ENCODE results near the gene CYP11A1.

The CYP11A1 gene

GRCh38 chr15:74332611-74333010, 34.8 kb downstream of the CYP11A1 start:
- H3K4me1 ChIP-seq: no peaks in the 10 kb centered on the region
- no peak overlapping the region for H2AFZ ChIP-seq
- no peaks in the 10 kb centered on the region for H3K36me3 ChIP-seq (ENCODE audit: control insufficient read depth, insufficient read depth, low read length)
- H3K79me2 ChIP-seq: no peaks in the 10 kb centered on the region
- no peaks in the 10 kb centered on the region for H3K27me3 ChIP-seq (ENCODE audit: control insufficient read depth, insufficient read depth, low read length)
- H3K27ac ChIP-seq: no peak overlapping the region
- no peak for TF ChIP-seq CTCF (IDR thresholded peaks at IDR 0.05)
- no peak overlapping the region for H3K9ac ChIP-seq
- no peaks in the 10 kb centered on the region for H3K9me3 ChIP-seq (ENCODE audit: control insufficient read depth, low read length)
- H3K4me2 ChIP-seq (ENCODE audit: low read length): no peak overlapping the region
- H3K4me3 ChIP-seq (ENCODE audit: low read depth, low read length): no peak overlapping the region

- Histone ChIP-seq H3K27ac (no peak overlapping the region), H3K36me3 (ENCODE audit: control insufficient read depth, insufficient read depth, low read length) (no peaks in the 10 kb centered on the region), H3K27me3 (ENCODE audit: control insufficient read depth, insufficient read depth, low read length) (no peaks in the 10 kb centered on the region), H3K4me2 (ENCODE audit: low read length) (no peak overlapping the region), H3K79me2 (no peaks in the 10 kb centered on the region), H3K9ac (no peak overlapping the region), H3K4me1 (no peaks in the 10 kb centered on the region), H3K9me3 (ENCODE audit: control insufficient read depth, low read length) (no peaks in the 10 kb centered on the region), H3K4me3 (ENCODE audit: low read depth, low read length) (no peak overlapping the region), H2AFZ (no peak overlapping the region)
- TF ChIP-seq CTCF (IDR thresholded peaks at IDR 0.05): no peak
Observed at GRCh38 chr15:74332011-74332410, 35.4 kb downstream of the CYP11A1 start.

- TF ChIP-seq CTCF (IDR thresholded peaks at IDR 0.05): no peak
- H3K79me2 ChIP-seq: no peaks in the 10 kb centered on the region
- H2AFZ ChIP-seq: no peak overlapping the region
- no peaks in the 10 kb centered on the region for H3K36me3 ChIP-seq (ENCODE audit: control insufficient read depth, insufficient read depth, low read length)
- no peak overlapping the region for H3K4me3 ChIP-seq (ENCODE audit: low read depth, low read length)
- no peaks in the 10 kb centered on the region for H3K9me3 ChIP-seq (ENCODE audit: control insufficient read depth, low read length)
- H3K27ac ChIP-seq: no peak overlapping the region
- H3K4me2 ChIP-seq (ENCODE audit: low read length): no peak overlapping the region
- H3K9ac ChIP-seq: no peak overlapping the region
- no peaks in the 10 kb centered on the region for H3K4me1 ChIP-seq
- H3K27me3 ChIP-seq (ENCODE audit: control insufficient read depth, insufficient read depth, low read length): no peaks in the 10 kb centered on the region
Observed at GRCh38 chr15:74330861-74331408, 36.5 kb downstream of the CYP11A1 start.

GRCh38 chr15:74328331-74329056, 39.0 kb downstream of the CYP11A1 start:
- no peaks in the 10 kb centered on the region for H3K79me2 ChIP-seq
- no peak overlapping the region for H3K9ac ChIP-seq
- no peaks in the 10 kb centered on the region for H3K36me3 ChIP-seq (ENCODE audit: control insufficient read depth, insufficient read depth, low read length)
- H3K9me3 ChIP-seq (ENCODE audit: control insufficient read depth, low read length): no peaks in the 10 kb centered on the region
- H3K4me1 ChIP-seq: no peaks in the 10 kb centered on the region
- no peak overlapping the region for H3K4me2 ChIP-seq (ENCODE audit: low read length)
- H2AFZ ChIP-seq: no peak overlapping the region
- no peaks in the 10 kb centered on the region for H3K27me3 ChIP-seq (ENCODE audit: control insufficient read depth, insufficient read depth, low read length)
- H3K4me3 ChIP-seq (ENCODE audit: low read depth, low read length): no peak overlapping the region
- H3K27ac ChIP-seq: no peak overlapping the region
- no peak for TF ChIP-seq CTCF (IDR thresholded peaks at IDR 0.05)

- H3K36me3 ChIP-seq (ENCODE audit: control insufficient read depth, insufficient read depth, low read length): no peaks in the 10 kb centered on the region
- H3K27me3 ChIP-seq (ENCODE audit: control insufficient read depth, insufficient read depth, low read length): no peaks in the 10 kb centered on the region
- TF ChIP-seq CTCF (IDR thresholded peaks at IDR 0.05): no peak
- H3K4me2 ChIP-seq (ENCODE audit: low read length): no peak overlapping the region
- H3K4me3 ChIP-seq (ENCODE audit: low read depth, low read length): no peak overlapping the region
- no peak overlapping the region for H3K27ac ChIP-seq
- no peaks in the 10 kb centered on the region for H3K79me2 ChIP-seq
- no peak overlapping the region for H3K9ac ChIP-seq
- H2AFZ ChIP-seq: no peak overlapping the region
- H3K9me3 ChIP-seq (ENCODE audit: control insufficient read depth, low read length): no peaks in the 10 kb centered on the region
- H3K4me1 ChIP-seq: no peaks in the 10 kb centered on the region
Observed at GRCh38 chr15:74327756-74328155, 39.7 kb downstream of the CYP11A1 start.
